ENCODE results near the gene TLE7. TPM values are rescaled to one million over a fixed set of nuclear protein-coding genes. Genes with fewer than 3 reads are reported as not detected.

TLE7 gene
- total RNA-seq, 1 experiment from 2014 or later, result not detected

DNA sequence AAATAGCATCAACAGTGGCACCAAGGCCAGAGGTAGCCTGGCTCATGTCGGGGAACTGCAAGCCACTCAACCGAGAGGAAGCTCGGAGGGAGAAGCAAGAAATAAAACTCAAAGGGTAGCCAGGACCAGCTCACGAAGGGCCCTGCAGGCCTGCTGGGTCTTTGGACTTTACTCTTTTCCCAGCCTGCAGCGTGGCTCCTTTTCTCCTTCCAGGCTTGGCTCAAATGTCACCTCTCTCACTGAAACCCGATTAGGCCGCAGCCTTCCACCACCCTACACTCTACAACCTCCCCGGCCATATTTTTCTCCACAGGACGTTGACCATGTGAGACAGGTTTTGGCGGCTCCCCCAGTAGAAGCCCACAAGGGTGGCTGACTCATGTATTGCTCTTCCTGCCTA is 45.3 kb downstream of the TLE7 start:
- Histone ChIP-seq H4K91ac (ENCODE audit: insufficient read length, low read depth, low read length) (no peak overlapping the region), H3K79me2 (ENCODE audit: insufficient read depth, low read length) (no peaks in the 10 kb centered on the region), H3K4me1 (ENCODE audit: insufficient read depth, low read length) (no peaks in the 10 kb centered on the region; the same call in 1 of the 2 replicates), H3K9me3 (ENCODE audit: control insufficient read depth, low read depth, low read length) (no peaks in the 10 kb centered on the region), H2BK20ac (ENCODE audit: low read depth, low read length, poor library complexity, severe bottlenecking) (no peak overlapping the region), H2AFZ (ENCODE audit: low read length) (no peak overlapping the region), H2BK15ac (ENCODE audit: low read depth, low read length) (no peak overlapping the region), H3K23ac (ENCODE audit: insufficient read length, low read depth, low read length) (no peak overlapping the region), H3K27ac (ENCODE audit: insufficient read length, low read depth, low read length) (no peak overlapping the region), H3T11ph (ENCODE audit: low read length) (no peak overlapping the region), H2BK12ac (ENCODE audit: insufficient read length, low read depth, low read length) (no peak overlapping the region), H3K4ac (ENCODE audit: low read depth, low read length) (no peak overlapping the region), H3K56ac (ENCODE audit: insufficient read length, low read depth, low read length) (no peak overlapping the region), H3K27me3 (ENCODE audit: insufficient read depth, low read length) (no peaks in the 10 kb centered on the region), H2AK5ac (ENCODE audit: insufficient read length, low read length) (no peak overlapping the region), H3K4me2 (ENCODE audit: insufficient read depth, insufficient read length, low read length) (no peak overlapping the region), H3K23me2 (ENCODE audit: insufficient read length, low read depth, low read length, poor library complexity, severe bottlenecking) (no peaks in the 10 kb centered on the region), H4K5ac (ENCODE audit: insufficient read length, low read depth, low read length) (no peak overlapping the region), H4K8ac (replicated peaks; ENCODE audit: insufficient read length, low read depth, low read length) (no peak overlapping the region), H3K18ac (ENCODE audit: insufficient read length, low read depth, low read length) (no peak overlapping the region), H4K20me1 (ENCODE audit: control insufficient read depth, insufficient read depth, insufficient read length) (no peaks in the 10 kb centered on the region), H2BK120ac (ENCODE audit: low read depth, low read length, poor library complexity, severe bottlenecking) (no peak overlapping the region), H3K14ac (ENCODE audit: insufficient read depth, low read length) (no peak overlapping the region), H3K9ac (ENCODE audit: extremely low read depth, insufficient read length, low read length) (no peak overlapping the region), H2BK5ac (ENCODE audit: insufficient read length, low read length) (no peak overlapping the region), H3K79me1 (ENCODE audit: insufficient read depth, low read depth, low read length, poor library complexity, severe bottlenecking) (no peaks in the 10 kb centered on the region)
- no CpG with 5 or more reads among the region's 10 CpGs for WGBS (ENCODE audit: extremely low coverage, insufficient read length, low lambda C conversion rate)
- no peak for DNase-seq
- H3K4me1 Mint-ChIP-seq, result peaks cover 14 to 20% of the 10 kb centered on the region in 2 experiments
- TF ChIP-seq, protein P1, sequence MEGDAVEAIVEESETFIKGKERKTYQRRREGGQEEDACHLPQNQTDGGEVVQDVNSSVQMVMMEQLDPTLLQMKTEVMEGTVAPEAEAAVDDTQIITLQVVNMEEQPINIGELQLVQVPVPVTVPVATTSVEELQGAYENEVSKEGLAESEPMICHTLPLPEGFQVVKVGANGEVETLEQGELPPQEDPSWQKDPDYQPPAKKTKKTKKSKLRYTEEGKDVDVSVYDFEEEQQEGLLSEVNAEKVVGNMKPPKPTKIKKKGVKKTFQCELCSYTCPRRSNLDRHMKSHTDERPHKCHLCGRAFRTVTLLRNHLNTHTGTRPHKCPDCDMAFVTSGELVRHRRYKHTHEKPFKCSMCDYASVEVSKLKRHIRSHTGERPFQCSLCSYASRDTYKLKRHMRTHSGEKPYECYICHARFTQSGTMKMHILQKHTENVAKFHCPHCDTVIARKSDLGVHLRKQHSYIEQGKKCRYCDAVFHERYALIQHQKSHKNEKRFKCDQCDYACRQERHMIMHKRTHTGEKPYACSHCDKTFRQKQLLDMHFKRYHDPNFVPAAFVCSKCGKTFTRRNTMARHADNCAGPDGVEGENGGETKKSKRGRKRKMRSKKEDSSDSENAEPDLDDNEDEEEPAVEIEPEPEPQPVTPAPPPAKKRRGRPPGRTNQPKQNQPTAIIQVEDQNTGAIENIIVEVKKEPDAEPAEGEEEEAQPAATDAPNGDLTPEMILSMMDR (conservative IDR thresholded peaks at IDR 0.05), result no peak
- H3K9me3 Mint-ChIP-seq, result no peaks in the 10 kb centered on the region
- H3K27me3 Mint-ChIP-seq (ENCODE audit: low read depth), result no peaks in the 10 kb centered on the region
- no peaks in the 10 kb centered on the region for H3K36me3 Mint-ChIP-seq (ENCODE audit: insufficient read depth in 1 of 3, low read depth in 3 of 3)
- no peak overlapping the region for H3K4me3 Mint-ChIP-seq
- H3K27ac Mint-ChIP-seq, result no peak overlapping the region
